ENCODE data around the gene TMX3. TPM values are rescaled to one million over a fixed set of nuclear protein-coding genes. Genes with fewer than 3 reads are reported as not detected.

Gene TMX3
- total and polyA plus RNA-seq, 2 donors (not counting 3 experiments of a cell fraction or from before 2014, with no cell fraction given), result 20.0 to 65.5 TPM

GRCh38 chr18:68727506-68727905, 12.6 kb upstream of the TMX3 start:
- no peak for TF ChIP-seq JUN (IDR thresholded peaks at IDR 0.05; ENCODE audit: borderline replicate concordance, insufficient read depth, insufficient read length, low read depth)
- no peak for TF ChIP-seq GATA2 (IDR thresholded peaks at IDR 0.05; ENCODE audit: insufficient read depth, insufficient read length, low read depth, low read length)
- no peak for TF ChIP-seq CTCF (IDR thresholded peaks at IDR 0.05; ENCODE audit: extremely low read depth in 1 of 2, insufficient read depth in 1 of 2, low read depth in 1 of 2, low read length in 2 of 2)
- dilution Hi-C loops (cut with MboI; ENCODE audit: extremely low pct_ligation_motif_present, low sequenced_read_pairs) (no loop called here), intact Hi-C loops (cut with micrococcal nuclease) (no loop called here)
- Histone ChIP-seq H4K20me1 (replicated peaks; ENCODE audit: control insufficient read depth, extremely low read depth, insufficient read depth, low read length) (no peaks in the 10 kb centered on the region), H3K27me3 (ENCODE audit: control insufficient read depth in 2 of 2, insufficient read depth in 2 of 2, low read length in 2 of 2) (no peaks in the 10 kb centered on the region), H3K27ac (ENCODE audit: insufficient read depth, low read depth, low read length) (no peak overlapping the region), H3K9me1 (replicated peaks; ENCODE audit: control insufficient read depth, extremely low read depth, insufficient read depth, low read length) (no peaks in the 10 kb centered on the region), H3K4me2 (ENCODE audit: insufficient read depth, low read length) (no peak overlapping the region), H3K79me2 (ENCODE audit: control insufficient read depth, insufficient read depth, low read length) (no peaks in the 10 kb centered on the region), H3K36me3 (ENCODE audit: control insufficient read depth in 2 of 2, extremely low read depth in 1 of 2, insufficient read depth in 2 of 2, low read length in 2 of 2) (no peaks in the 10 kb centered on the region), H2AFZ (ENCODE audit: low read depth, low read length) (no peak overlapping the region), H3K4me3 (replicated peaks in 1 of 3; ENCODE audit: insufficient read depth in 1 of 3, low read depth in 1 of 3, low read length in 3 of 3) (no peak overlapping the region), H3K4me1 (ENCODE audit: control insufficient read depth, extremely low read depth, insufficient read depth, low read length) (no peaks in the 10 kb centered on the region), H3K9ac (replicated peaks; ENCODE audit: extremely low read depth, insufficient read depth, low read length) (no peak overlapping the region), H3K9me3 (replicated peaks; ENCODE audit: control insufficient read depth, insufficient read depth, low read length) (no peaks in the 10 kb centered on the region)
- DNase-seq (ENCODE audit: low read depth, low spot score), result no peak
- no TSS peak for BruUV-seq (replicated peaks)
- no peak for FAIRE-seq
- POLR2A ChIA-PET, result no interaction called here
- CTCF ChIA-PET, result no interaction called here

GRCh38 chr18:68725346-68725745, 10.4 kb upstream of the TMX3 start:
- Histone ChIP-seq H2AFZ (ENCODE audit: low read depth, low read length) (no peak overlapping the region), H3K9me3 (replicated peaks; ENCODE audit: control insufficient read depth, insufficient read depth, low read length) (no peaks in the 10 kb centered on the region), H4K20me1 (replicated peaks; ENCODE audit: control insufficient read depth, extremely low read depth, insufficient read depth, low read length) (no peaks in the 10 kb centered on the region), H3K79me2 (ENCODE audit: control insufficient read depth, insufficient read depth, low read length) (no peaks in the 10 kb centered on the region), H3K9ac (replicated peaks; ENCODE audit: extremely low read depth, insufficient read depth, low read length) (no peak overlapping the region), H3K4me1 (ENCODE audit: control insufficient read depth, extremely low read depth, insufficient read depth, low read length) (no peaks in the 10 kb centered on the region), H3K27me3 (ENCODE audit: control insufficient read depth in 2 of 2, insufficient read depth in 2 of 2, low read length in 2 of 2) (no peaks in the 10 kb centered on the region), H3K36me3 (ENCODE audit: control insufficient read depth in 2 of 2, extremely low read depth in 1 of 2, insufficient read depth in 2 of 2, low read length in 2 of 2) (no peaks in the 10 kb centered on the region), H3K9me1 (replicated peaks; ENCODE audit: control insufficient read depth, extremely low read depth, insufficient read depth, low read length) (no peaks in the 10 kb centered on the region), H3K4me2 (ENCODE audit: insufficient read depth, low read length) (no peak overlapping the region), H3K4me3 (replicated peaks in 1 of 3; ENCODE audit: insufficient read depth in 1 of 3, low read depth in 1 of 3, low read length in 3 of 3) (no peak overlapping the region), H3K27ac (ENCODE audit: insufficient read depth, low read depth, low read length) (no peak overlapping the region)
- DNase-seq (ENCODE audit: low read depth, low spot score) (no peak), FAIRE-seq (no peak)
- dilution Hi-C loops (cut with MboI; ENCODE audit: extremely low pct_ligation_motif_present, low sequenced_read_pairs), result no loop called here
- POLR2A ChIA-PET, result no interaction called here
- TF ChIP-seq MYC (IDR thresholded peaks at IDR 0.05; ENCODE audit: low read depth, low read length), result no peak
- TF ChIP-seq POLR2A (IDR thresholded peaks at IDR 0.05; ENCODE audit: low read depth, low read length), result no peak
- no peak for TF ChIP-seq CTCF (IDR thresholded peaks at IDR 0.05; ENCODE audit: extremely low read depth in 1 of 2, insufficient read depth in 1 of 2, low read depth in 1 of 2, low read length in 2 of 2)
- TF ChIP-seq POLR2AphosphoS5 (IDR thresholded peaks at IDR 0.05; ENCODE audit: insufficient read depth, low read depth, low read length), result no peak
- TF ChIP-seq JUN (IDR thresholded peaks at IDR 0.05; ENCODE audit: borderline replicate concordance, insufficient read depth, insufficient read length, low read depth), result no peak
- no peak for TF ChIP-seq FOS (IDR thresholded peaks at IDR 0.05; ENCODE audit: borderline replicate concordance, insufficient read depth, low read length)
- no peak for TF ChIP-seq EZH2 (IDR thresholded peaks at IDR 0.05; ENCODE audit: borderline replicate concordance, low read depth, low read length, severe bottlenecking)
- no peak for TF ChIP-seq MAX (IDR thresholded peaks at IDR 0.05; ENCODE audit: insufficient read depth, insufficient read length)
- TF ChIP-seq GATA2 (IDR thresholded peaks at IDR 0.05; ENCODE audit: insufficient read depth, insufficient read length, low read depth, low read length), result no peak
- intact Hi-C loops (cut with micrococcal nuclease), result no loop called here
- no TSS peak for BruUV-seq (replicated peaks)
- CTCF ChIA-PET, result no interaction called here

All from endothelial cell of umbilical vein (primary cell).